GM11168 (cell line): ENCODE measurements around the gene TMEM250.

ENCODE experiments used
- in situ Hi-C: fragments of 300-500 bp; cut with MboI; formaldehyde crosslinking; loops from one replicate; pipeline ENCODE4 v1.12.0; 2022; ENCODE audit warnings: low sequenced_read_pairs; ENCODE audit not compliant: unreplicated experiment

Gene TMEM250

GRCh38 chr9:136098844-136099243 is 19.8 kb downstream of the TMEM250 start:
- in situ Hi-C loops, result no loop called here

- in situ Hi-C loops, result no loop called here
Measured at GRCh38 chr9:136098210-136098609, 20.5 kb downstream of the TMEM250 start.

GRCh38 chr9:136096505-136097001 is 22.1 kb downstream of the TMEM250 start:
- in situ Hi-C loops, result no loop called here

DNA sequence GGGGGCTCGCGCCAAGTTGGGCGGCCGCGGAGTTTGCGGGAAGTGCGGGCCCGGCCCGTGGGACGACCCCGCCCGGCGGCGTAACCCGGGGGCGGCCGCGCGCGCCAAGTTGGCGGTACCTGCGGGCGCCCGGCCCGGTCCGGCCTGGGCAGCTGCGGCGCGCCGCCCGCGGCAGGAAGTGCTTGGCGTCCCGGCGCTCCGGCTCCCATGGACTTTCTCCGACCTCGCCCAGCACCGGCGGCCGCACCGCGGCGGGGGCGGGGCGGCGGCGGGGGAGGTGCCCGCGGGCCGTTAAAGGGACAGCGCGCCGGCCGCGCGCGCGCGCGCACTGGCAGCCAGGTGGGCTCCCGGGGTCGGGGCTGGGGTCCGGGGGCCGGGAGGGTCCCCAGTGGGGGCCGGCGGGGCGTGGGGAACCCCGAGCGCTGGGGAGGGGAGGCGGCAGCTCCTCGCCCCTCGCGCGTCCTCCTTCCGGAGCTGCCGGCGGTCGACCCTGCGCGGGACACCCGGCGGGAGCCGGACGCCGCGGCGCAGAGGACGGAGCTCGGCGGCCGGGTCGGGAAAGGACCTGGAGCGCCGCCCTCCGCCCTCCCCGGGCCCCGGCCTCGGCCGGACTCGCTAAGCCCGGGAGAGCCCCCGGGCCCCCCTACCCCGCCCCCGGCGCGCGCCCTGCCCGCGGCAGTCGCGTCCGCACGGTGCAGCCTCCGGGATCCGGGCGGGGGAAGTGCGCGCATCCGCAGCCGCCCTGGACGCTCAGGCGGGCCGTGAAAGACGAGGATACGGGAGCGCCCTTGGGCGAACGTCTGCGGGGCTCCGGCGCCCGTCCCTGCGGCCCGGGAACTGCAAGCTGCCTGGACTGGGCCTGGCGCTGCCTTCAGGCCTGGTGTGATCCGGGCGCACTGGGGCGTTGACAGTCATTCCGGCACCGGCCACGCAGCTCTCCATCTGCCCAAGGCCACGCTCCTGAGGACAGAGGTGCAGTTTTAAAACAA is 23.3 kb downstream of the TMEM250 start, which contains the start of gene NACC2:
Gene NACC2, minus strand, starts transcription at position 220 of the 989 bp plus-strand sequence. CDS start 44,768 bp downstream, outside the sequence.
- in situ Hi-C loops, result no loop called here

- in situ Hi-C loops, result no loop called here
Measured at GRCh38 chr9:136093995-136094881, 24.4 kb downstream of the TMEM250 start.

GRCh38 chr9:136093346-136093986 is 25.2 kb downstream of the TMEM250 start:
- in situ Hi-C loops, result no loop called here

GRCh38 chr9:136092741-136093140 is 25.9 kb downstream of the TMEM250 start:
- in situ Hi-C loops, result no loop called here

DNA sequence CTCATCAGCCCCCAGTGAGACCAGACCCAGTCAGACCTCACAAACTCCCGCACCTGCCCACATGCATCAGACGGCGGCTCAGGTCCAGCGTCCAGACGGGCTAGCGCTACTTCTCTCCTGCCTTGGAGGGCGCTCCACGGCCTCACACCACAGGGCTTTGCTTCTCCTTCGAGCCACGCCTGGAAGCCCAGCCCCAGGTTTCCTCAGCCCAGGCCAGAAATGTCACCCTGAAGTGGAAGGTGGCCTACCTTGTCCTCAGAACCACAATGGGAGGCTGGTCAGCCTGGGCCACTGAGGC is 26.4 kb downstream of the TMEM250 start:
- in situ Hi-C loops, result no loop called here

GRCh38 chr9:136091582-136092352 is 26.9 kb downstream of the TMEM250 start:
- in situ Hi-C loops, result no loop called here

GRCh38 chr9:136090768-136091581 is 27.7 kb downstream of the TMEM250 start:
- in situ Hi-C loops, result no loop called here

DNA sequence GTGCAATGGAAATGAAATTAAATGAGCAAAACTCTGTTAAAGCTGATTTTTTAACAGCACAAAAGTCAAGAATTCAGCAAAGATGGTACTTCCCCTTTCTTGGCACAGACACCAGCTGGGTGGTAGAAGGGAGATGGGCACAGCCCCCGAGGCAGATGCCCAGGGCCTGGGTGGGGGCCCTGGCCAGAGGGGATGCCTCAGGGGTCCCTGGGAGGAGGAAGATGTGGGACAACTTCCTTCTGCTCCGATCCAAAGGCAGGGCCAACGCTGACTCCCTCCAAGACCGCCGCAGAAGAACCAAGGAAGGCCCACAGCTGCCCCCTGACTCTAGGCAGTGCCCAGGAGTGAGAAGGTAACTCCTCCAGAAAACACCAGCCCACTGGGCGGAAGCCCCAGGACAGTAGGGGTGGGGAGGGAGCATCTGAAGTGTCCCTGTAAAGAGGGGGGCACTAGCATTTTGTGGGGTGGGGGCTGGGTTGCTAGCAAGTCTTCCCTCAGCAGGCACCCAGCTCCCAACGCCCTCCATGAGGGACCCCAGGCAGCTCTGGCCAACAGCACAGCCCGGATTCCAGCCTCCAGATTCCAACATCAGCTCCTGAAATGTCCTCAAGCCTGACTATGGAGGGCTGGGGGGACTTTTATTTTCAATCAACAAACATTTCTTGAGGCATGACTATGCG is 28.5 kb downstream of the TMEM250 start:
- in situ Hi-C loops, result no loop called here

- in situ Hi-C loops, result no loop called here
Measured at GRCh38 chr9:136089697-136090045, 29.0 kb downstream of the TMEM250 start.

- in situ Hi-C loops, result no loop called here
Measured at GRCh38 chr9:136088939-136089696, 29.6 kb downstream of the TMEM250 start.

- in situ Hi-C loops, result no loop called here
Measured at GRCh38 chr9:136088481-136088938, 30.2 kb downstream of the TMEM250 start.

DNA sequence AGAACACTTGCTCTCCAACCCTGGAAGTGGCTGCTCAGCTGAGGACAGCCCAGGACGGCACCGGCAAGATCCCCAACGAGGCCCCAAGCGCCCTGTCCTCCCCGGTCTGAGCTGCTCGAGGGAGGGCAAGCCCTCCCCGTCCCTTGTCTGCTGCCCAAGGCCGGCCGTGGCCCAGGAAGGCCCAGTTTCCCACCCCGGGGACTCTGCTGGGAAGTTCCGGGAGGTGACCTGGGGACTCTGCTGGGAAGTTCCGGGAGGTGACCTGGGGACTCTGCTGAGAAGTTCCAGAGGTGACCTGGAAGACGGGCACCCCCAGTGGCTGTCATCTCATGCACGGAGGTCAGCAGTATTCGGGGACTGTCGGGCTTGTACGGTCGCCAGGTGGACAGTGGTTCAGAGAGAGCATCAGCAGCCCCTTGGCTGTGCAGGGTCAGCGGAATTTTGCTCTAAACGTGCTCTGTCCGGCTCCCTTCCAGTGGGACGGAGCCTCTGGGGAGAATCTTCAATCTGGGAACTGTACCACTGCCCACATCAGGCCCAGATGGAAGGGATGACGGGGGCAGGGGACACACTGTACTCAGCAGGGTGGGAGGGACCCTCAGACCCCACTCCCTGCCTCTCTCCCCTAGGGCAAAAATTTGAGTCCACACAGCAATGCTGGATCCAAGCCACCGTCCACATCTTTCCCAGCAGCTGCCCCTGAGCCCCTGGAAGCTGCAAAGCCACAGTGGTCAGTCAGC is 30.8 kb downstream of the TMEM250 start:
- in situ Hi-C loops, result no loop called here

- in situ Hi-C loops, result no loop called here
Measured at GRCh38 chr9:136086951-136087740, 31.5 kb downstream of the TMEM250 start.
